MM.1S (cell line): ENCODE data around the gene GPNMB.

Source experiments
- CTCF ChIP-seq: fragments of 300-600 bp; sonication (generic); IDR thresholded peaks from 2 replicates; pipeline ENCODE4 v1.5.1; 2016; ENCODE audit warnings: antibody characterized with exemption, low read length, mixed read lengths
- EZH2 ChIP-seq: fragments of 300-600 bp; sonication (generic); optimal IDR thresholded peaks from 2 replicates; pipeline ENCODE3; 2017; ENCODE audit warnings: low read depth, mild to moderate bottlenecking, antibody characterized with exemption, low read length, mixed read lengths

GRCh38 chr7:23272275-23272674 lies 25.7 kb downstream of the GPNMB start:
- TF ChIP-seq EZH2 (no peak), CTCF (no peak)
